GM12872 (cell line): Measurements from ENCODE around the gene RANBP6.

ENCODE experiments used
- CTCF ChIP-seq: IDR thresholded peaks from 3 replicates; pipeline ENCODE4 v1.5.1; 2011; ENCODE audit warnings: low read depth, mild to moderate bottlenecking, low read length, moderate library complexity; ENCODE audit not compliant: insufficient read depth

Gene RANBP6

DNA sequence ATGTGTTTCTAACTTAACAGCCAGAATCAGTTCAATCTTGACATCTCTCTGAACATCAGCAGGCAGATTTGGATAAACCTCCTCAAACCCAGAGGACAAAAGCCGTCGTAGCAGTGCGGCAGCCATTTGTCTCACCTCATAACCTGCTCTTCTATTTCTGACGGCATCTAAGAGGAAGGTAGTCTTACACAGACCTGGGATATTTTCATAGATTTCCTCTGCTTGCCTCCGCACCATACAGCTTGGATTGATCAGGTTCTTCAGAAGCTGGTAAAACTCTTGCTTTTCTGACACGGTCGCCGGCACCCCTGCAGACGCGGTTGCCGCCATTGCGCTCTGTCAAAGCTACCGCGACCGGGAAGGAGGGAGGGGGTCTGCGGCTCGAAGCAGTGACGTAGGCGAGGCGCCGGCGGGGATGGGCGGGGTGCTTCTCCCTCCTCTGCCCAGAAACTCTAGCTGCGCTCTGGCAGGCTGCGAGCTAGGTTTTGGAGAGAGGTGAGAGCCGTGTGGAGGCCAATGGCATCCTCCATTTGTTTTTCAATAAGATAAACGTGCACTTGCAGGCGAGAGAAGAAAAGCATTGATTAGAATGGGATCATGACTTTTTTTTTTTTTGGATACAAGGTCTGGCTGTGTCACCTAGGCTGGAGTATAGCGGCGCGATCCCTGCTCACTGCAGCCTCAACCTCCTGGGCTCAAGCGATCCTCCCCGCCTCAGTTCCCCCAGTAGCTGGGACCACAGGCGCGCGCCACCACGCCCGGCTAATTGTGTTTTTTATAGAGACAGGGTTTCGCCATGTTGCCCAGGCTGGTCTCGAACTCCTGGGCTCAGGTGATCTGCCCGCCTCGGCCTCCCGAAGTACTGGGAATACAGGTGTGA, at the start of gene RANBP6:
Gene RANBP6 (minus strand): TSS at position 347 of the 880 bp plus-strand sequence. CDS start 17 bp downstream, at position 330.
- no peak for TF ChIP-seq CTCF

DNA sequence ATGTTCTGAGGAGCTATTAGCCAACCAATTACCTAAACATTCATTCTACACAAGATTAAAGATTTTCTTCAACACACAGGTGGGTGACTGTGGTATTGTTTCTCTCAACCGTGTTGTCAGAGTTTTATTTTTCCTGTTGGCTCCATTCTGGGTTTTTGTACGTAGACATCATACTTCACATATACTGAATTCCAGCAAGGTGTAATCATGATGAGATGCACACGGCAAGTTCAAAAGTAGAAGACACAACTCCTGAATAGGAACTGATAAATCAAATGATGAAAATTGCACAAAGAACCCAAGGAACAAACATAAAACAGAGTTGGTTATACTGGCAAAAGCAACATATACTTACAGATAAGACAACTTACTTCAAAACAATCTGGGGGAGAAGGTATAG, 40.2 kb upstream of the RANBP6 start:
- no peak for TF ChIP-seq CTCF

- TF ChIP-seq CTCF = peak; percentile 55
These were observed 39.8 kb upstream of the RANBP6 start for GRCh38 chr9:6055216-6055615.

DNA sequence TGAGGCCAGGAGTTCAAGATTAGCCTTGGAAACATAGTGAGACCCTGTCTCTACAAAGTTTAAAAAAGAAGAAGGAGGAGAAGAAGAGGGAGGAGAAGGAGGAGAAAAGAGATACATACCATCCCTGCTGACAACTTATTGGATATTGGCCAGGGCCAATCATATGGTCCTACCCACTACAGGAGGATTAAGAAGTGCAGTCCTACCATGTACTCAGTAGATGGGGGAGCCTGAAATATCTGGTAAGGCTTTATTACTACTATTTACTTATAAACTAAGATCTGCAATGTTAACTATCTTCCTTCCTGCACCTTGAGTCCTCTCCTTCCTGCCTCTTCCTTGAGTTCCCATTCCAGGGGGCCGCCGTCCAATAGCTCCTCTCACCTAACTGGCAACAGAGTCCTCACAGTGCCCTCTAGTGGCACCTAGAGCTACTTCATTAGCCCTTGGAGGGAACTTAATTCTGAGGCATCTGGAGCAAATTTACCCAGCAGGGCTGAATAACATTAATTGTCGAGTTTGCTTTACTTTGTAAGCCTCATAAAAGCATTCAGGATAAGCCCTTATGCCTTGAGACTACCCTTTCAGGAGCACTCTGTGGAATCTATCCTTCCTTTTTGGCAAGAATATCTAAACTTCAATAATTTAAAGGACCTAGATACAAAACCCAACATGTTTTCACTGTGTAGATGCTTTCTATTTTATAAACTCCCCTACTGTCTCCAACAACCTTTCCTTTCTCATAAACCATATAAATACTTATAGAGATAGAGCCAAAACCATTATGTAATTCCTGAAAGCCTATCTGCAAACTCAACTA, 39.1 kb upstream of the RANBP6 start:
- peak; percentile 73 for TF ChIP-seq CTCF

- no peak for TF ChIP-seq CTCF
These were observed 37.0 kb upstream of the RANBP6 start for GRCh38 chr9:6052293-6052919.

DNA sequence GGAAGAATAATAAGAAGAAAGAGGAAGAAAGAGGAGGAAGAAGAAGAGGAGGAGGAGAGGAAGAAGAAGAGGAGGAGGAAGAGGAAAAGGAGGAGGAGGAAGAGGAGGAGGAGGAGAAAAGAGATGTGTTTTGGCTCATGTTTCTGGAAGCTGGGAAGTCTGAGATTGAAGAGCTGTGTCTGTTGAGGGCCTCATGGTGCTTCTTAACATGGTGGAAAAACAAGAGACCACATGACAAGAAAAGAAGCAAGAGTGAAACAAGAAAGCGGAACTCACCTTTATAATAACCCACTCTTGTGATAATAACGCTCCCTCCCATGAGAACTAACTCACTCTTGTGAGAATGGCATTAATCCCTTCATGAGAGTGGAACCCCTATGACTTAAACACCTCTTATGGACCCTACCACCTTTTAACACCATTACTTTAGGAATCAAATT, 36.1 kb upstream of the RANBP6 start:
- no peak for TF ChIP-seq CTCF

DNA sequence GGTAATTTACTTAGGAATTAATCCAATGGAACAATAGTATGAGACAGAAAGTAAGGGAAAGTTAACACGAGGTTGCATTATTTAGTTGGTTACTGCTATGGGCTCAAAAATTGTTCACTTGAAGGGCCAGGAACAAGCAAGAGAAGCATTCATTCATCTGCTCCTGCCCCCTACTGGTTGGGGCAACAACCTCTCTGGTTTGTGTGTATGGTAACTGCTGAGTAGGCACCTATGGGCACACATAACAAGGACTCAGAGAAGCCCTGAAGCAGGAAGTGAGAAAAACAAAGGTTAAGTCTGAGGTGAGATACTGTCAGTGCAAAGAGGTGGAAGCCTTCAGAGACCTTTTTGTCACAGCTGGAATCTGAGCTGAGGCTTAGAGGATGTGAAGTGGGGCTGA, 34.4 kb upstream of the RANBP6 start:
- peak; percentile 68 for TF ChIP-seq CTCF
